HepG2 (cell line): ENCODE data around the gene RBFOX1.

Experiments
- BHLHE40 ChIP-seq: IDR thresholded peaks from 2 replicates; pipeline ENCODE4 v1.6.1; 2011; ENCODE audit warnings: low read length, improper control_type of control experiment
- JUND ChIP-seq: sonication (generic); formaldehyde crosslinking; IDR thresholded peaks from 2 replicates; pipeline ENCODE4 v1.8.0; 2022; ENCODE audit warnings: mild to moderate bottlenecking, missing genetic modification reagents
- SIN3B ChIP-seq: fragments of 150-350 bp; IDR thresholded peaks from 2 replicates; pipeline ENCODE4 v1.6.1; 2014; ENCODE audit warnings: low read length
- ZNF766 ChIP-seq: sonication (generic); formaldehyde crosslinking; IDR thresholded peaks from 2 replicates; pipeline ENCODE4 v1.5.0; 2020; ENCODE audit warnings: missing genetic modification reagents, borderline replicate concordance
- TF ChIP-seq, protein P1 (sequence below): IDR thresholded peaks from 2 replicates; pipeline ENCODE4 v1.6.1; 2016; ENCODE audit warnings: missing genetic modification reagents, missing compliant biosample characterization

DNA sequence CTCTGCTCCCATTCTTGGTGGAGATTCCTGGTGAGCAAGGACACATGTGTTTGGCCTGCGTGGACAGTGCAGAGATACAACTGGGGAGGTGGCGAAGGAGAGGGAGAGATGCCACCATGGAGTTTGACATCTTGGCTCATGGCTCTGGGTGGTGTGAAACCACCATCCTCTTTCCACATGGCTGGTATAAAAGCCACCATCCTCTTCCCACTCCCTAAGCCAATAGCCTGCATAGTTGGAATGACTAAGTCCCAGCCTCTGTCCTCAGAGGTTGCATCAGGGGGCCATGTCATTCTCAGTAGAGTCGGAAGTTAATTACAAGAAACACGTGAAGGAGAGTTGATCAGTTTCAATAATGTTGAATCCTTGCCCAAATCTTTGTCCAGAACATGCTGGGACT is 10.0 kb downstream of the RBFOX1 start:
- TF ChIP-seq JUND (CRISPR knock-in tag) = no peak
- no peak for TF ChIP-seq BHLHE40
- TF ChIP-seq ZNF766 (CRISPR knock-in tag) = no peak
- TF ChIP-seq SIN3B = no peak
- TF ChIP-seq, protein P1, sequence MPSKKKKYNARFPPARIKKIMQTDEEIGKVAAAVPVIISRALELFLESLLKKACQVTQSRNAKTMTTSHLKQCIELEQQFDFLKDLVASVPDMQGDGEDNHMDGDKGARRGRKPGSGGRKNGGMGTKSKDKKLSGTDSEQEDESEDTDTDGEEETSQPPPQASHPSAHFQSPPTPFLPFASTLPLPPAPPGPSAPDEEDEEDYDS (CRISPR knock-in tag) = no peak
